HepG2 (cell line): ENCODE measurements around the gene PAGE2B. TPM values are rescaled to one million over a fixed set of nuclear protein-coding genes. Genes with fewer than 3 reads are reported as not detected.

Experiments
- ATAC-seq: fragments of 200-7000 bp; cut with Tn5 transposase; 3 replicates; pipeline ENCODE4 v1.9.1; 2020; ENCODE audit warnings: mild to moderate bottlenecking, moderate library complexity
- BruUV-seq: library from RNA; stranded (reverse); fragments of 400-500 nt; replicated peaks from 2 replicates; lab custom pipeline; 2021; lab: Mats Ljungman, UMichigan
- CTCF ChIA-PET: fragments of 300-600 bp; formaldehyde crosslinking; extraction: SDS; loops from one replicate; lab custom pipeline; 2021; ENCODE audit warnings: low total read pairs, inconsistent platforms, low intra/inter-chr PET ratio; lab: Yijun Ruan, JAX
- POLR2A ChIA-PET: fragments of 350-600 bp; sonication (Branson Sonifier 250); formaldehyde crosslinking; loops from one replicate; lab custom pipeline; 2020; ENCODE audit warnings: antibody characterized with exemption, inconsistent platforms; lab: Yijun Ruan, JAX
- DNase-seq: peaks from one replicate; pipeline ENCODE4 v3.0.0-alpha.2; 2015; ENCODE audit warnings: low spot score
- FAIRE-seq: peaks from 3 replicates; lab custom pipeline; 2011; peaks lifted over from hg19 to GRCh38; lab: Jason Lieb, UNC
- H2AFZ ChIP-seq: one replicate; pipeline ENCODE4 v1.6.1; 2011; ENCODE audit warnings: low read length, inconsistent platforms
- H3K27ac ChIP-seq: fragments of 300-600 bp; 3 replicates; pipeline ENCODE4 v1.8.0; 2011; ENCODE audit warnings: mixed run types, mild to moderate bottlenecking, mixed read lengths, low read length, inconsistent platforms; ENCODE audit not compliant: insufficient read depth; ENCODE audit errors: extremely low read length
- H3K27me3 ChIP-seq, 2 experiments: fragments of 200-600 bp in 1 of 2; 2 replicates in 1 of 2; 3 replicates in 1 of 2; pipeline versions ENCODE4 v1.6.0 to v1.8.0; 2011; ENCODE audit warnings: low read length in 2 of 2, mild to moderate bottlenecking in 2 of 2, moderate library complexity in 2 of 2, inconsistent platforms in 1 of 2; ENCODE audit not compliant: insufficient read depth in 2 of 2, control insufficient read depth in 1 of 2
- H3K36me3 ChIP-seq, 2 experiments: fragments of 200-600 bp in 1 of 2; replicated peaks in 1 of 2; 2 replicates in 1 of 2; 3 replicates in 1 of 2; pipeline versions ENCODE4 v1.5.1 to v1.8.0; 2011; ENCODE audit warnings: low read length in 2 of 2, inconsistent platforms in 1 of 2; ENCODE audit not compliant: insufficient read depth in 2 of 2, control insufficient read depth in 1 of 2
- H3K4me1 ChIP-seq: 2 replicates; pipeline ENCODE4 v1.5.1; 2012; ENCODE audit warnings: low read length, inconsistent platforms; ENCODE audit not compliant: insufficient read depth
- H3K4me2 ChIP-seq: 2 replicates; pipeline ENCODE4 v1.6.0; 2011; ENCODE audit warnings: low read depth, low read length, inconsistent platforms
- H3K4me3 ChIP-seq, 3 experiments: fragments of 200-600 bp in 1 of 3; sonication (generic), shearing (Covaris generic) in 1 of 3; replicated peaks in 1 of 3; 2 replicates each; pipeline ENCODE4 v1.5.1; 2011 to 2016; ENCODE audit warnings: low read length in 3 of 3, inconsistent platforms in 2 of 3, low read depth in 2 of 3, mild to moderate bottlenecking in 2 of 3, control low read depth in 1 of 3, mixed read lengths in 1 of 3; ENCODE audit not compliant: insufficient read depth in 1 of 3
- H3K79me2 ChIP-seq: one replicate; pipeline ENCODE4 v1.6.1; 2011; ENCODE audit warnings: low read length, inconsistent platforms; ENCODE audit not compliant: insufficient read depth
- H3K9ac ChIP-seq: 2 replicates; pipeline ENCODE4 v1.6.0; 2011; ENCODE audit warnings: mild to moderate bottlenecking, low read depth, low read length, inconsistent platforms; ENCODE audit not compliant: insufficient read depth
- H3K9me3 ChIP-seq: 2 replicates; pipeline ENCODE4 v1.5.1; 2012; ENCODE audit warnings: mild to moderate bottlenecking, low read length
- H4K20me1 ChIP-seq: 2 replicates; pipeline ENCODE4 v1.6.0; 2011; ENCODE audit warnings: inconsistent platforms, mild to moderate bottlenecking, low read length, moderate library complexity; ENCODE audit not compliant: insufficient read depth
- KLF15 ChIP-seq: sonication (generic); formaldehyde crosslinking; IDR thresholded peaks from 2 replicates; pipeline ENCODE4 v1.8.1; 2023; ENCODE audit warnings: borderline replicate concordance, mild to moderate bottlenecking, inconsistent platforms, missing genetic modification reagents, mixed read lengths
- PITX1 ChIP-seq: sonication (generic); formaldehyde crosslinking; IDR thresholded peaks from 2 replicates; pipeline ENCODE4 v1.5.1; 2020; ENCODE audit warnings: mild to moderate bottlenecking, missing genetic modification reagents
- PRDM10 ChIP-seq: sonication (generic); formaldehyde crosslinking; IDR thresholded peaks from 2 replicates; pipeline ENCODE4 v1.4.0; 2020; ENCODE audit warnings: low read depth, missing genetic modification reagents
- RNF2 ChIP-seq: fragments of 450-650 bp; conservative IDR thresholded peaks from 2 replicates; pipeline ENCODE4 v1.6.1; 2016; ENCODE audit warnings: low read depth
- SCMH1 ChIP-seq: sonication (generic); formaldehyde crosslinking; IDR thresholded peaks from 2 replicates; pipeline ENCODE4 v1.9.0; 2021; ENCODE audit warnings: missing genetic modification reagents, mild to moderate bottlenecking, borderline replicate concordance
- ZFP1 ChIP-seq: IDR thresholded peaks from 2 replicates; pipeline ENCODE4 v1.6.1; 2016
- ZIK1 ChIP-seq: sonication (generic); formaldehyde crosslinking; IDR thresholded peaks from 2 replicates; pipeline ENCODE4 v1.5.0; 2020; ENCODE audit warnings: mild to moderate bottlenecking, low read depth, missing genetic modification reagents, borderline replicate concordance
- ZNF550 ChIP-seq: sonication (generic); formaldehyde crosslinking; IDR thresholded peaks from 2 replicates; pipeline ENCODE4 v1.4.0; 2020; ENCODE audit warnings: mild to moderate bottlenecking, missing genetic modification reagents, borderline replicate concordance
- ZNF646 ChIP-seq: sonication (generic); formaldehyde crosslinking; IDR thresholded peaks from 2 replicates; pipeline ENCODE4 v1.9.0; 2021; ENCODE audit warnings: mild to moderate bottlenecking, missing genetic modification reagents
- in situ Hi-C: cut with HindIII; loops from 2 replicates; pipeline ENCODE4 v1.10.0; 2017; ENCODE audit warnings: low pct_unique_long_range_greater_than_20kb; ENCODE audit not compliant: extremely low pct_ligation_motif_present
- intact Hi-C: fragments of 100-400 bp; cut with micrococcal nuclease; formaldehyde crosslinking; loops from one replicate; pipeline ENCODE4 v1.10.0; 2022; ENCODE audit not compliant: unreplicated experiment
- polyA plus RNA-seq, 8 experiments: library from polyadenylated mRNA; depleted of rRNA in 3 of 8; stranded (reverse) in 7 of 8; unstranded in 1 of 8; fragments of >200 nt; fragmentation: Illumina TruSeq in 4 of 8; extraction: Trizol in 4 of 8; gene quantifications; 2 replicates each; pipeline versions ENCODE4 v1.2.1 to v1.2.3, GENCODE V29; 2011 to 2016; ENCODE audit warnings: low read depth in 4 of 8, missing spikeins in 1 of 8, mixed read lengths in 1 of 8; ENCODE audit not compliant: insufficient read depth in 1 of 8
- total RNA-seq, 5 experiments: library from RNA; depleted of rRNA; stranded (reverse); fragments of >200 nt; fragmentation: Illumina TruSeq; extraction: Trizol; gene quantifications; 2 replicates each; pipeline ENCODE4 v1.2.3, GENCODE V29; 2016; ENCODE audit warnings: low read depth in 1 of 5

PAGE2B gene
- total and polyA plus RNA-seq, 2 of the 13 experiments (the other 11 are each of a cell fraction or from before 2014, with no cell fraction given): 0.57 TPM; not detected in 1

- no peaks in the 10 kb centered on the region for H4K20me1 ChIP-seq
- intact Hi-C loops: no loop called here
- no peaks in the 10 kb centered on the region for H3K36me3 ChIP-seq
- POLR2A ChIA-PET: no interaction called here
- no peaks in the 10 kb centered on the region for H3K4me1 ChIP-seq
- no peak for FAIRE-seq
- no peak for ATAC-seq
- H3K27ac ChIP-seq: no peak overlapping the region
- no peak overlapping the region for H3K9ac ChIP-seq
- H3K4me3 ChIP-seq: no peak overlapping the region
- no peak overlapping the region for H3K4me2 ChIP-seq
- no peak for DNase-seq
- no peaks in the 10 kb centered on the region for H3K9me3 ChIP-seq
- in situ Hi-C loops: no loop called here
- no peak overlapping the region for H2AFZ ChIP-seq
- no peaks in the 10 kb centered on the region for H3K79me2 ChIP-seq
- H3K27me3 ChIP-seq: no peaks in the 10 kb centered on the region
- BruUV-seq: no TSS peak
- CTCF ChIA-PET: no interaction called here
- TF ChIP-seq ZIK1: no peak
- TF ChIP-seq KLF15 (CRISPR knock-in tag): no peak
- no peak for TF ChIP-seq ZFP1 (CRISPR knock-in tag)
- no peak for TF ChIP-seq RNF2
- TF ChIP-seq PITX1: no peak
- TF ChIP-seq PRDM10 (CRISPR knock-in tag): no peak
- no peak for TF ChIP-seq SCMH1
- no peak for TF ChIP-seq ZNF646 (CRISPR knock-in tag)
- TF ChIP-seq ZNF550 (CRISPR knock-in tag): no peak
These were observed 48.7 kb upstream of the PAGE2B start for GRCh38 chrX:55026143-55026542.
